Gastroesophageal sphincter (tissue), 4 donors: ENCODE data around the gene RANBP3L. TPM values are rescaled to one million over a fixed set of nuclear protein-coding genes. Genes with fewer than 3 reads are reported as not detected.

Source experiments
- ATAC-seq: fragments of 150-250 bp; one replicate; pipeline ENCODE4 v1.9.1; 2016; ENCODE audit warnings: mild to moderate bottlenecking, moderate library complexity
- H3K27ac ChIP-seq, 4 donors: fragments of 200-600 bp; sonication (generic) in 3 of 4; 1 replicate in 3 of 4; 2 replicates in 1 of 4; pipeline ENCODE4 v1.5.1; 2016 to 2019
- H3K27me3 ChIP-seq: fragments of 200-600 bp; sonication (generic); one replicate; pipeline ENCODE4 v1.5.1; 2019
- H3K36me3 ChIP-seq, 2 donors: fragments of 200-600 bp; sonication (generic); one replicate each; pipeline ENCODE4 v1.5.1; 2019; ENCODE audit warnings: control low read depth in 1 of 2
- H3K4me1 ChIP-seq, 3 donors: fragments of 200-600 bp; sonication (generic); 1 replicate in 2 of 3; 2 replicates in 1 of 3; pipeline ENCODE4 v1.5.1; 2016 to 2019; ENCODE audit warnings: control low read depth in 2 of 3
- H3K4me3 ChIP-seq, 2 donors: fragments of 200-600 bp; sonication (generic); one replicate each; pipeline ENCODE4 v1.5.1; 2019; ENCODE audit warnings: mild to moderate bottlenecking in 1 of 2, moderate library complexity in 1 of 2
- H3K9me3 ChIP-seq, 3 donors: fragments of 200-600 bp; sonication (generic); one replicate each; pipeline ENCODE4 v1.5.1; 2017 to 2019; ENCODE audit warnings: control low read depth in 2 of 3
- CTCF ChIP-seq, 4 experiments: fragments of 200-600 bp in 2 of 4; fragments of 450-650 bp in 2 of 4; sonication (generic) in 1 of 4; IDR thresholded peaks; one replicate each; pipeline ENCODE4 v1.5.1; 2017 to 2019; ENCODE audit warnings: antibody characterized with exemption in 4 of 4, mild to moderate bottlenecking in 2 of 4, moderate library complexity in 2 of 4
- EP300 ChIP-seq: sonication (generic); formaldehyde crosslinking; IDR thresholded peaks from one replicate; pipeline ENCODE4 v1.6.1; 2017; ENCODE audit warnings: antibody characterized with exemption, mild to moderate bottlenecking
- POLR2A ChIP-seq, 2 donors: fragments of 450-650 bp; IDR thresholded peaks; one replicate each; pipeline ENCODE4 v1.6.1; 2017; ENCODE audit warnings: antibody characterized with exemption in 2 of 2, mild to moderate bottlenecking in 2 of 2, moderate library complexity in 1 of 2
- POLR2AphosphoS5 ChIP-seq: sonication (generic); formaldehyde crosslinking; IDR thresholded peaks from one replicate; pipeline ENCODE4 v1.6.1; 2017; ENCODE audit warnings: antibody characterized with exemption
- WGBS, 2 donors: methylation state at CpG; one replicate each; pipeline ENCODE4 v1.1.5; 2018; ENCODE audit warnings: low coverage in 1 of 2; 5-methylcytosine and 5-hydroxymethylcytosine counted together
- total RNA-seq, 4 donors: library from RNA; depleted of rRNA; stranded (reverse); fragments of >200 nt; gene quantifications; one replicate each; pipeline ENCODE4 v1.1.0, GENCODE V29; 2016

Gene RANBP3L
- total RNA-seq, 4 donors from 2014 or later = 3.4 to 26.0 (median 6.1) TPM

DNA sequence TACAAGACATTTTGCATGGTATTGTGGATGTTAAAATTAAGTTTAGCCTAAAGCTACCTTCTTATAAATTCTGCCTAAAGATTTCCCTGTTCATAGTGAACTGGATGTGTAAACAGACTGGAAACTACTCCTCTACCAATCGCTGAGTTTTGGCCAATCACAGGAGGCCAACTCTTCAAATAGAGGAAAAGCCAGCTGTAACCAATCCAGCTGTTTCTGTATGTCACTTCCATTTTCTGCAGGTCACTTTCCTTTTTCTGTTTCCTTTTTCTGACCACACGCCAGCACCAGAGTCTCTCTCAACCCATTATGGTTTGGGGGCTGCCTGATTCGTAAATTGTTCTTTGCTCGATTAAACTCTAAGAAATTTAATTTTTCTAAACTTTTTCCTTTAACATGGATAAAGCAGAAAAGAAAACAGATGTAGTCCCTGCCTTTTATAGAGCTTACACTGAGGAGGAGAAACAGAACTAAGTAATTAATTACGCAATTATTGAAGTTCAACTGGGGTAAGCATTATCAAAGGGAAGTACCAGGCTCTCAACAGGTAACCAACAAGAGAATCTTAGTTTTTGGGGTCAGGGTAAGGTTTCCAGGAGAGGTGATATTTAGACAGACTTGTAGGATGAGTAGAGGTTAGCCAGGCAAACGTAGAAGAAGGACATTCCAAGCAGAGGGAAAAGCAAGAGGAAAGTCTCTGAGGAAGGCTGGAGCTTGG, 27.7 kb downstream of the RANBP3L start:
- Histone ChIP-seq H3K36me3 (no peaks in the 10 kb centered on the region), H3K4me1 (peaks cover 0 to 16% (median 4%) of the 10 kb centered on the region in 3 donors), H3K27me3 (no peaks in the 10 kb centered on the region), H3K9me3 (no peaks in the 10 kb centered on the region), H3K4me3 (no peak overlapping the region), H3K27ac (peak overlapping the region in 1 of 4 donors; percentile 12)
- 36 to 80% methylated on average over 6 of the region's 6 CpGs for WGBS, 2 donors
- ATAC-seq = no peak
- TF ChIP-seq POLR2AphosphoS5 (no peak), EP300 (no peak), CTCF (IDR thresholded peaks at IDR 0.05) (no peak), POLR2A (IDR thresholded peaks at IDR 0.05) (no peak)

- Histone ChIP-seq H3K27me3 (no peaks in the 10 kb centered on the region), H3K4me3 (no peak overlapping the region), H3K36me3 (no peaks in the 10 kb centered on the region), H3K27ac (no peak overlapping the region), H3K4me1 (peaks cover 0 to 15% (median 4%) of the 10 kb centered on the region in 3 donors), H3K9me3 (no peaks in the 10 kb centered on the region)
- TF ChIP-seq EP300 (no peak), POLR2AphosphoS5 (no peak), CTCF (IDR thresholded peaks at IDR 0.05) (no peak), POLR2A (IDR thresholded peaks at IDR 0.05) (no peak)
- WGBS, 2 donors = 92 to 94% methylated on average over 2 of the region's 2 CpGs
- no peak for ATAC-seq
Measured at GRCh38 chr5:36272136-36272690, 29.5 kb downstream of the RANBP3L start.

GRCh38 chr5:36270876-36271575, 30.7 kb downstream of the RANBP3L start:
- no peak for ATAC-seq
- Histone ChIP-seq H3K9me3 (no peaks in the 10 kb centered on the region), H3K36me3 (no peaks in the 10 kb centered on the region), H3K27ac (no peak overlapping the region), H3K4me1 (peaks cover 0 to 10% (median 0%) of the 10 kb centered on the region in 3 donors), H3K4me3 (no peak overlapping the region), H3K27me3 (no peaks in the 10 kb centered on the region)
- WGBS, 2 donors = 79 to 89% methylated on average over 3 of the region's 3 CpGs
- no peak for TF ChIP-seq POLR2A (IDR thresholded peaks at IDR 0.05)
- TF ChIP-seq POLR2AphosphoS5 = no peak
- no peak for TF ChIP-seq CTCF (IDR thresholded peaks at IDR 0.05)
- no peak for TF ChIP-seq EP300

- Histone ChIP-seq H3K27me3 (no peaks in the 10 kb centered on the region), H3K4me3 (no peak overlapping the region), H3K9me3 (no peaks in the 10 kb centered on the region), H3K36me3 (no peaks in the 10 kb centered on the region), H3K4me1 (peaks cover 0 to 10% (median 0%) of the 10 kb centered on the region in 3 donors), H3K27ac (no peak overlapping the region)
- no peak for ATAC-seq
- TF ChIP-seq CTCF (IDR thresholded peaks at IDR 0.05) = no peak
- no peak for TF ChIP-seq POLR2AphosphoS5
- TF ChIP-seq POLR2A (IDR thresholded peaks at IDR 0.05) = no peak
- no peak for TF ChIP-seq EP300
- WGBS, 2 donors = 89 to 91% methylated on average over 3 of the region's 3 CpGs
Measured at GRCh38 chr5:36270175-36270574, 31.5 kb downstream of the RANBP3L start.
